Retinal pigment epithelial cell (primary cell): Measurements from ENCODE around the gene ADARB2.

Experiments used
- DNase-seq: peaks from one replicate; pipeline ENCODE4 v3.0.0-alpha.2; 2010; ENCODE audit warnings: low read depth
- H3K4me3 ChIP-seq: 2 replicates; pipeline ENCODE4 v1.5.1; 2011; ENCODE audit warnings: mild to moderate bottlenecking, low read length, control low read depth, moderate library complexity
- TF ChIP-seq, protein P1 (sequence below): conservative IDR thresholded peaks from 2 replicates; pipeline ENCODE4 v1.5.1; 2011; ENCODE audit warnings: low read depth, low read length, control low read depth, inconsistent platforms

ADARB2 gene

DNA sequence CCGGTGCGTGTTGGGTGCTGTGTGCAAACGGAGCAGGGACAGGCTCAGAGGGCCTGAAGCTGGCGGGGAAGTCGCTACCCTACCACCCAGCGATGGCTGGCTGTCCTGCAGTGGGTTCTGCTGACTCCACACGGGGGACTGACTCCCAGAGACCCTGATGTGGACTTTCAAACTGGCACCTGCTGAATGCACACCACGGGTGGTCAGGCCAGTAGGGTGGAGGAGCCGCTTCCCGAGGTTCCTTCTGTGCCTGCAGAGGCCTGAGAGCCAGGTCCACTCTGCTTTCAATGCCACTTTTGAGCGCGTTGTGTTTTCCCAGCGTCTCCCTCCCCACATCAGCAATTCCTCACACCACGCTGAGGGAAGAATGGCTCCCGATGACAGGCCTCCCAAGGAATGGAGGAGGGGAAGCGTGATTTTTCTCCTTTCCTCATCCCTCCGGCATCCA, 135.3 kb downstream of the ADARB2 start:
- H3K4me3 ChIP-seq = no peak overlapping the region

DNA sequence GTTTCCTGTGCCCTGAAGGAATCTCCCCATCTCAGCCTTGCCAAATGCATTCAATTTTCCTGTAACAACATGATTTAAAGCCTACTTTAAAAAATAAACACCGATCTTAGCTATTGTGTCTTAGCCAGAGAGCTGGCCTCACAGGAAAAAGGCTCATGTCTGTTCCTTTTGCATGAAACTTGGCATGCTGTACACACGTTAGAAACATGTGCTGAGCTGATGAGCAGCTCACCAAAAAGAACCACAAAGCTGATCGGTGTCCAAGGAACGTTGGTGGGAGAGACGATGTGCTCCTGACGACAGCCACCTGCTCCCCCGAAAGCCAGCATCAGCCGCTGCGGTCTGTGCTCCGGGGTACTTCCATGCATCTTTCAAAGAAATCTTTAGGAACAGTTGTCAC, 135.9 kb downstream of the ADARB2 start:
- TF ChIP-seq, protein P1, sequence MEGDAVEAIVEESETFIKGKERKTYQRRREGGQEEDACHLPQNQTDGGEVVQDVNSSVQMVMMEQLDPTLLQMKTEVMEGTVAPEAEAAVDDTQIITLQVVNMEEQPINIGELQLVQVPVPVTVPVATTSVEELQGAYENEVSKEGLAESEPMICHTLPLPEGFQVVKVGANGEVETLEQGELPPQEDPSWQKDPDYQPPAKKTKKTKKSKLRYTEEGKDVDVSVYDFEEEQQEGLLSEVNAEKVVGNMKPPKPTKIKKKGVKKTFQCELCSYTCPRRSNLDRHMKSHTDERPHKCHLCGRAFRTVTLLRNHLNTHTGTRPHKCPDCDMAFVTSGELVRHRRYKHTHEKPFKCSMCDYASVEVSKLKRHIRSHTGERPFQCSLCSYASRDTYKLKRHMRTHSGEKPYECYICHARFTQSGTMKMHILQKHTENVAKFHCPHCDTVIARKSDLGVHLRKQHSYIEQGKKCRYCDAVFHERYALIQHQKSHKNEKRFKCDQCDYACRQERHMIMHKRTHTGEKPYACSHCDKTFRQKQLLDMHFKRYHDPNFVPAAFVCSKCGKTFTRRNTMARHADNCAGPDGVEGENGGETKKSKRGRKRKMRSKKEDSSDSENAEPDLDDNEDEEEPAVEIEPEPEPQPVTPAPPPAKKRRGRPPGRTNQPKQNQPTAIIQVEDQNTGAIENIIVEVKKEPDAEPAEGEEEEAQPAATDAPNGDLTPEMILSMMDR = no peak
- H3K4me3 ChIP-seq = no peak overlapping the region
- no peak for DNase-seq

More for the DNA sequence above, 135.3 kb downstream of the ADARB2 start:
- TF ChIP-seq, protein P1 = no peak
- DNase-seq = no peak

DNA sequence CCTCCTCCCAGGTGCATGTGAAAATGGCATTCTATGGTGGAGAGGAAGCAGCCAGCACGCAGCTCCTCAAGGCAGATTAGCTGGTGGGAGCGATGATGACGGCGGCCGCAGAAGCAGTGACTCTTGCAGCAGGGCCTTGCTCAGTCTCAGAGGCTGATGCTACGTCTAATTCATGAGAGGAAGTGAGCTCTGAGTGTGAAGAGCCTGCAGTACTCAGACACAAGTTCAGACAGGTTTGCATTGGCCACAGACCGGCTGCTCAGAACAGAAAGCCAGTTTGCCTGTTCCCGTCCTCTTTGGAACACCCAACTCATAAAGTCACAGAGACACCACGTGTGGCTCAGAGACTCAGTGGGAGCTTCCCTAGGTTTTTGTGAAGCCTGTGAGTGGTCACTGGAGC, 136.5 kb downstream of the ADARB2 start:
- no peak for DNase-seq
- TF ChIP-seq, protein P1 = no peak
- H3K4me3 ChIP-seq = no peak overlapping the region

- DNase-seq = no peak
- TF ChIP-seq, protein P1 = no peak
- no peak overlapping the region for H3K4me3 ChIP-seq
Measured at GRCh38 chr10:1598393-1599153, 138.8 kb downstream of the ADARB2 start.

DNA sequence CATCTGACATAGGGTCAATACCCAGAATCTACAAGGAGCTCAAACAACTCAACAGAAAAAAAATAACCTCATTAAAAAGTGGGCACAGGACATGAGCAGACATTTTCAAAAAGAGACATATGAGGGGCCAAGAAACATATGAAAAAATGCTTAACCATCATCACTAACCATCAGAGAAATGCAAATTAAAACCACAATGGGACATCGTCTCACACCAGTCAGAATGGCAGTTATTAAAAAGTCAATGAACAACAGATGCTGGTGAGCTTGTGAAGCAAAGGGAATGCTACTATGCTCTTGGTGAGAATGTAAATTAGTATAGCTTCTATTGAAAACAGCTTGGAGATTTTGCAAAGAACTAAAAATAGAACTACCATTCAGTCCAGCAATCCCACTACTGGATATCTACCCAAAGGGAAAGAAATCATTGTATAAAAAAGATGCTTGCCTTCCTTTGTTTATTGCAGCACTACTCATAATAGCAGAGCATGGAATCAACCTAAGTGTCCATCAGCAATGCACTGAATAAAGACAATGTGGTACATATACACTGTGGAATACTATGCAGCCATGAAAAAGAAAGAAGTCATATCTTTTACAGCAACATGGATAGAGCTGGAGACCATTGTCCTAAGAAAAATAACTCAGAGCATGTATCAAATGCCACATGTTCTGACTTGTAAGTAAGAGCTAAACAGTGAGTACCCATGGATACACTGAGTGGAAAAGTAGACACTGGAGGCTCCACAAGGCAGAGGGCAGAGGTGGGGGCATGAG, 139.8 kb downstream of the ADARB2 start:
- DNase-seq = no peak
- no peak overlapping the region for H3K4me3 ChIP-seq
- TF ChIP-seq, protein P1 = no peak

DNA sequence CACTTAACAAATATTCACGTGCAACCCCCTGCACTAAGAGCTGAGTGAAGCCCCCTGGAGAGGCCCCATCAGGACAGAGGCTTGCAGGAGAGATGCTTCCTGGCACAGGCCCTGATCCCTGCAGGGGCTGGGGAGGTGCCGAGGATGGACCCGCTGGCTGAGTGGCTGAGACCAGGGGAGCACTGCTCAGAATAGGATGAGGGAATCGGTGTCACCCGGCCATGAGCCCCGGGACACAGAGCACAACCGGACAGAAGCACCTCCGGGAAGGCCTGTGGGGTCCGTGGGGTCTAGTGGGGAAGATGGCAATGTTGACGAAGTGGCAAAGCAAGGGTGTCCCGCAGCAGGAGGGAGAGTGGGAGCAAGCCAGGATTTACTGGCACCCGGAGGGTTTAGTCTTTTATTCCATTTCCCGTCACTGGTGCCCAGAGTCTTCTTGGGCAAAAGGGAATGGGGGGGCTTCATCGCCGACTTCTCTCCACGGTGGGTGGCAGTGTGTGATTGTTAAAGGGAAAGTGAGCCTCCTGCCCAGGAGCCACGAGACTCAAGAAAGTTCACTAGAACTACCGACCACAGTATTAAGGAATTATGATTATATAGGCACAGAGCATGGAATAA, 140.7 kb downstream of the ADARB2 start:
- TF ChIP-seq, protein P1 = no peak

More for the DNA sequence above, 140.7 kb downstream of the ADARB2 start:
- DNase-seq = no peak
- H3K4me3 ChIP-seq = no peak overlapping the region
